ENCODE results near the gene PACSIN3. TPM values are rescaled to one million over a fixed set of nuclear protein-coding genes. Genes with fewer than 3 reads are reported as not detected.
A peak's percentile ranks its signal among the peaks of the same experiment; 100 is the strongest.
"Not testable (repeated sequence)": the region's sequence is repeated elsewhere in the genome, so short reads cannot be mapped to it uniquely, and the experiment has no call there.

Gene PACSIN3
- total RNA-seq, 1 experiment from 2014 or later, result 63.1 TPM

- intact Hi-C loops (cut with micrococcal nuclease); RAD21 ChIA-PET (ENCODE audit: low non-redundant PET in 1 of 2, low total read pairs in 2 of 2, uncharacterized antibody in 2 of 2, unreplicated experiment in 2 of 2); H3K4me3 ChIP-seq (replicated peaks in 1 of 2; ENCODE audit: low read depth in 1 of 2, low read length in 2 of 2); H3K9me3 ChIP-seq (ENCODE audit: control insufficient read depth in 1 of 2, insufficient read depth in 1 of 2, low read depth in 1 of 2, low read length in 2 of 2); H3K9me2 ChIP-seq (ENCODE audit: insufficient read depth); H3K79me2 ChIP-seq (ENCODE audit: insufficient read depth, low read length); H3K27ac ChIP-seq (ENCODE audit: low read depth, low read length); CTCF ChIA-PET; H3K9ac ChIP-seq (ENCODE audit: low read length); DNase-seq (ENCODE audit: low read depth, low spot score); H3K4me2 ChIP-seq (ENCODE audit: low read length); POLR2A ChIA-PET; BruUV-seq (replicated peaks); ATAC-seq; H4K20me1 ChIP-seq (ENCODE audit: insufficient read depth); H2AFZ ChIP-seq (ENCODE audit: low read depth, low read length, poor library complexity, severe bottlenecking); H3K27me3 ChIP-seq (ENCODE audit: insufficient read depth, low read length); H3K36me3 ChIP-seq (ENCODE audit: control insufficient read depth in 1 of 2, insufficient read depth in 2 of 2, low read length in 2 of 2): not testable (repeated sequence)
- peaks cover 19 to 43% of the 10 kb centered on the region in 2 experiments for H3K4me1 ChIP-seq (ENCODE audit: control insufficient read depth in 1 of 2, insufficient read depth in 2 of 2, low read length in 2 of 2)
Observed at GRCh38 chr11:47191137-47191536, 4.9 kb upstream of the PACSIN3 start.

GRCh38 chr11:47189100-47189834, 3.0 kb upstream of the PACSIN3 start:
- Histone ChIP-seq H3K9me3 (ENCODE audit: control insufficient read depth in 1 of 2, insufficient read depth in 1 of 2, low read depth in 1 of 2, low read length in 2 of 2) (no peaks in the 10 kb centered on the region), H3K27me3 (ENCODE audit: insufficient read depth, low read length) (no peaks in the 10 kb centered on the region), H3K36me3 (ENCODE audit: control insufficient read depth in 1 of 2, insufficient read depth in 2 of 2, low read length in 2 of 2) (no peaks in the 10 kb centered on the region), H3K79me2 (ENCODE audit: insufficient read depth, low read length) (peaks cover 16% of the 10 kb centered on the region), H3K9me2 (ENCODE audit: insufficient read depth) (no peaks in the 10 kb centered on the region), H3K27ac (ENCODE audit: low read depth, low read length) (no peak overlapping the region), H3K4me2 (ENCODE audit: low read length) (peak overlapping the region; percentile 30), H2AFZ (ENCODE audit: low read depth, low read length, poor library complexity, severe bottlenecking) (peak overlapping the region; percentile 62), H3K4me1 (ENCODE audit: control insufficient read depth in 1 of 2, insufficient read depth in 2 of 2, low read length in 2 of 2) (peaks cover 22 to 50% of the 10 kb centered on the region in 2 experiments), H3K9ac (ENCODE audit: low read length) (no peak overlapping the region), H4K20me1 (ENCODE audit: insufficient read depth) (no peaks in the 10 kb centered on the region), H3K4me3 (replicated peaks in 1 of 2; ENCODE audit: low read depth in 1 of 2, low read length in 2 of 2) (no peak overlapping the region)
- RAD21 ChIA-PET (ENCODE audit: low non-redundant PET in 1 of 2, low total read pairs in 2 of 2, uncharacterized antibody in 2 of 2, unreplicated experiment in 2 of 2), result no interaction called here
- CTCF ChIA-PET, result interaction anchor here (0.9 to 1.5 kb wide), 2 partner anchors 10 to 185 kb away, joined by 3 read pairs; no protein-coding TSS in a partner anchor
- BruUV-seq (replicated peaks), result no TSS peak
- POLR2A ChIA-PET, result no interaction called here
- ATAC-seq (no peak), DNase-seq (ENCODE audit: low read depth, low spot score) (no peak)
- intact Hi-C loops (cut with micrococcal nuclease), result no loop called here
- no peak for TF ChIP-seq ZBTB33 (IDR thresholded peaks at IDR 0.05; ENCODE audit: extremely low read depth, insufficient replicate concordance, low read length)
- TF ChIP-seq ATF3 (IDR thresholded peaks at IDR 0.05), result no peak
- no peak for TF ChIP-seq ZFX (IDR thresholded peaks at IDR 0.05)
- TF ChIP-seq CBX3 (IDR thresholded peaks at IDR 0.05; ENCODE audit: low read depth), result no peak
- TF ChIP-seq MAX (IDR thresholded peaks at IDR 0.05), result no peak
- no peak for TF ChIP-seq EZH2 (IDR thresholded peaks at IDR 0.05)
- no peak for TF ChIP-seq RAD21 (IDR thresholded peaks at IDR 0.05; ENCODE audit: low read depth)
- TF ChIP-seq FOSL1 (IDR thresholded peaks at IDR 0.05; ENCODE audit: low read depth), result no peak
- no peak for TF ChIP-seq SP1 (IDR thresholded peaks at IDR 0.05; ENCODE audit: low read depth)
- TF ChIP-seq ZNF274 (IDR thresholded peaks at IDR 0.05; ENCODE audit: low read depth, low read length), result no peak
- TF ChIP-seq CTCF (IDR thresholded peaks at IDR 0.05 in 2 of 3, conservative IDR thresholded peaks at IDR 0.05 in 1 of 3; ENCODE audit: borderline replicate concordance in 1 of 3, insufficient read depth in 1 of 3, low read depth in 2 of 3, low read length in 2 of 3), result no peak
- no peak for TF ChIP-seq SIN3A (IDR thresholded peaks at IDR 0.05; ENCODE audit: low read depth)
- TF ChIP-seq TCF7L2 (IDR thresholded peaks at IDR 0.05; ENCODE audit: borderline replicate concordance, extremely low read depth, insufficient read depth, insufficient read length), result no peak
- TF ChIP-seq ELF1 (IDR thresholded peaks at IDR 0.05; ENCODE audit: borderline replicate concordance, low read depth), result no peak
- TF ChIP-seq POLR2AphosphoS5 (IDR thresholded peaks at IDR 0.05; ENCODE audit: low read depth, low read length), result no peak
- TF ChIP-seq YY1 (IDR thresholded peaks at IDR 0.05; ENCODE audit: extremely low read depth, insufficient replicate concordance, low read depth, low read length), result no peak

Data from HCT116 (cell line).